ENCODE measurements around the gene ANKRD18A.

- TF ChIP-seq CTCF (conservative IDR thresholded peaks at IDR 0.05 in 1 of 2, IDR thresholded peaks at IDR 0.05 in 1 of 2; ENCODE audit: low read depth in 1 of 2, low read length in 2 of 2) (no peak), EZH2 (IDR thresholded peaks at IDR 0.05; ENCODE audit: low read length, missing control alignments) (no peak)
These were observed 97.3 kb downstream of the ANKRD18A start for GRCh38 chr9:38523121-38523520.
